HG03196 (cell line): ENCODE results near the gene UVRAG.
"Not testable (repeated sequence)": the region's sequence is repeated elsewhere in the genome, so short reads cannot be mapped to it uniquely, and the experiment has no call there.

ENCODE experiments used
- ATAC-seq: cut with Tn5 transposase; IDR thresholded peaks from one replicate; pipeline ENCODE4 v1.9.1; 2021; ENCODE audit not compliant: unreplicated experiment

Gene UVRAG

DNA sequence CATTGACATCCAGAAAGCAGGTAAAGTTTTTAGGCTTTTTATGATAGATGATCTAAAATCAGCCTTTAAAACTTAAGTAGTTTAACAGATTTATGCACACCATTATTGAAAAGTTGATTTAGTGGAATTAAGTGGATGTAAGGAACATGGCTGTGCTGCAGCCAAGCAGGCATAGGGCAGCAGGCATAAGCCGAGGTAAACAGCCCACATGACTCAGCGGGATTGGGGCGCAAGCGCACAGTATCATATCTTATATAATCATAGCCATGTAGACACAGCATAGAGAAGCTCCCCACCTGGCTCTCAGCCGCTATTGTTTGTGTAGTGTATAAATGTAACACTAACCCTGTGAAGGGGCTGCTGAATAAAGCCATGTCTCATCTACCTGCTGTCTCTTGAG lies 233.8 kb downstream of the UVRAG start:
- ATAC-seq: no peak

DNA sequence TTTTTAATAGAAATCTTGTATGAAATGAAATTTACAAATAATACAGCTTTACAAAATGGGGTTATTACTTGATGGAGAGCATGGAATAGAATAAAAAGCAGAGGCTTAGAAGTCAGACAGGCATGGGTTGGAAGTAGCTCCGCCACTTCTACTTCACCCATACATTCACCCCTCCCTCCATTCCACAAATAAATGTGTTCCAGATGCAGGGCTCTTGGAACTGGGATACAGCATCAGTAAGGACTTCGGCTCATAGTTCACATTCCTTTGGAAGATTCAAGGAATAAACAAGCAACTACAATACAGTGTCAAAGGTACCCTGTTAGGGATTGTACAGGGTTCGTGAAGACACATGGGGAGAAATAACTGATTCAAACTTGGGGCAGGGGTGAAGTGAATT lies 234.5 kb downstream of the UVRAG start:
- no peak for ATAC-seq

DNA sequence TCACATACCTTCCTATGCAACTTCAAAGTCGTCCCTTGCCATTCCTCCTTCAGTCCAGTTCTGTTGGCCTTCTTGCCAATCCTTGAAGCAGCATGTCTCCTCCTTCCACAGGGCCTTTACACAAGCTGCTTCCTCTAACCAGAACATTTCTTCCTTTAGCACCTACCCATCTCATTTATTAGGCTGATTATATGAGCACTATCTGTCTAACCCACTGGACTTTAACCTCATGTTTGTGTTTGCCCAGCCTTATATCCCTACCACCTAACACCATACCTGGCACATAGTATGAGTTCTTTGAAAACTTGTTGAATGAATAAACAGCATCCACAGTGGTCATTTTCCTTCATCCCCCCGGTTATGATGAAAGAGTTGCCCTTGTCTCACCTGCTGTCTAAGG lies 236.9 kb downstream of the UVRAG start:
- no peak for ATAC-seq

DNA sequence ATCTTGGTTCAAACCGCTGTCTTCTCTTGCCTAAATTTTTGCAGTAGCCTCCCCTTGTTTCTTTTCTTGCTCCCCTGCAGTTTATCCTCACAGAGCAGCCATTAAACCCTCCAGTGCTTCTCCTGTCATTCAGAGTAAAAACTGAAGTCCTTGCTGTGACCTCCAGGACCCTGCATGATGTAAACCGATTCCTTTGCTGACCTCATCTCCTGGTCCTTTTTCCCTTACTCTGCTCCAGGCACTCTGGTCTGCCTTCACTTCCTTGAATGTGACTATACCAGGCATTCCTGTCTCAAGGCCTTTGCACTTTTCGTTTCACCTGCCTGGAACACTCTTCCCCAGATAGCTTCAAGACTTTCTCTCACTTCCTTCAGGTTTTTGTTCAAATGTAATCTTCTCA lies 239.3 kb downstream of the UVRAG start:
- no peak for ATAC-seq

DNA sequence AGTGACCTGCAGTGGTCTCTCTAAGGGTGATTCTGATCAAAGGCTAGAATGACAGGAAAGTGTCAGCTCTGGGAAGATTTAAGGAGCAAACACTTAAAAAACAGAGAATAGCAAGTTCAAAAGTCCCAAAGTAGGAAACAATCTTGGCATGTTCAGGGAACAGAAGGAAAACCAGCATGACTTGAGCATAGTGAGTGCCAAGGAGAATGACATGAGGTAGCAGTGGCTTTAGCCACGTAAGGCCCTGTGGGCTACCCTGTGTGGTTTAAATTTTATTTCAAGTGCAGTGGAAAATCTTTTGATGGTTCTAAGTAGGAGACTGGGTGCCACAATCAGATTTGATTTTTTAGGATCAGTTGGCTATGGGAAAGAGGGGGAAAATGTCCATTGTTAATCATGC lies 241.9 kb downstream of the UVRAG start:
- ATAC-seq: no peak

DNA sequence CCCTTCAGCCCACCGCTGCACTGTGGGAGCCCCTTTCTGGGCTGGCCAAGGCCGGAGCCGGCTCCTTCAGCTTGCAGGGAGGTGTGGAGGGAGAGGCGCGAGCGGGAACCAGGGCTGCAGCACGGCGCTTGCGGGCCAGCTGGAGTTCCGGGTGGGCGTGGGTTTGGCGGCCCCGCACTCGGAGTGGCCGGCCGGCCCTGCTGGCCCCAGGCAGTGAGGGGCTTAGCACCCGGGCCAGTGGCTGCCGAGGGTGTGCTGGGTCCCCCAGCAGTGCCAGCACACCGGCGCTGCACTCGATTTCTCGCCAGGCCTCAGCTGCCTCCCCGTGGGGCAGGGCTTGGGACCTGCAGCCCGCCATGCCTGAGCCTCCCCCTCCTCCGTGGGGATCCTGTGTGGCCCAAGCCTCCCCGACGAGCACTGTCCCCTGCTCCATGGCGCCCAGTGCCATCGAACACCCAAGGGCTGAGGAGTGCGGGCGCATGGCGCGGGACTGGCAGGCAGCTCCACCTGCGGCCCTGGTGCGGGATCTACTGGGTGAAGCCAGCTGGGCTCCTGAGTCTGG lies 245.5 kb downstream of the UVRAG start:
- not testable (repeated sequence) for ATAC-seq

DNA sequence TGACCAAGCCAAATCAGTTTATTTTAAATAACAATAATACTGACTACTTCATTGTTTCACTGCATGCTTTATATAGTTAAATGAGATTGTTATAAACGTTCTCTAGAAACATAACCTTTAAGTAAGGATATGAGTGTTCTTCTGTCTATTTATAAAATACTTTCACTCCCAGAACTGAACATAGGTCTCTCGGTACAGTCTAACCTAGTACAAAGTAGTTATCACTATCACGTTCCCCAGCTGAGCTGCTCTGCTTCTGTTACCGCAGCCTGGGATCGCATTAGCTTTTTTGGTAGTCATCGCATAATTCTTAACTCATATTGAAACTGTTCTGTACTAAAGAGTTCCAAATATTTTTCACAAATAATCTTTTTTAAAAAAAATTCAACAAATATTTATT lies 247.7 kb downstream of the UVRAG start:
- ATAC-seq: peak; percentile 91

DNA sequence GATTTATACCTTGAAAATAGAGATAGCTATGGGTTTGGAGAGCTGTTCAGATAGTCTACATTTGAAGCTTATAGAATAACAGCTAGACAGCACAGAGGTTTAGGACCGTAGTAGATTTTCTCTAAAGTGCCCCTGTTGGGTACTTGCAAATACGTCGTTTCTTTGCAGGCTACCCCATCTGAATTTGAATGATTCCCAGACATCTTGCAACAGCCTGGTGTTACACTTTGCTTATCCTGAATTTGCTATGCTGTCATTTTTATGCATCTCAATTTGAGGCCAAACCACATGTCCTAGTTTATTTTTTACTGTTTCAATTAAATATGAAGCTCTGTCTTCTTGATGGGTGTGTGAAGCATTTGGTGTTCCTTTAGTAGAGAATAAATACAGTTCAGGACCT lies 249.2 kb downstream of the UVRAG start:
- no peak for ATAC-seq

DNA sequence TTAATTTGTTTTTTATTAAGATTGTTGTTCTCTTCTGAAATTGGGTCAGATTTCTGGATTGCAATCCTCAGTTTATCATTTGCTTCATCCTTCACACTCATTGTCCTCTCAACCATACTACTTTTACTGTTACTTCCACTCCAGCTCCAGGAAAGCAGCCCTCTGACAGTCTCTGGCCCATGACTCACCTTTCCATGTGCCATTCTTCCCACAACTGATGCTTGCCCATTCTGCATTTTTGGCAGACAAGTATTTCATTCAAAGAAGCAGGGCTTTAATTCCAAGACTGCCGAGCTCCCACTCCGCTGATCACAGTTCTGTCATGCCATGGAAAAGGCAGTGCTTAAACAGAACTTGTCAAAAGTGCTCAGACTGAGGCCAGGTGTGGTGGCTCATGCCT lies 252.1 kb downstream of the UVRAG start:
- no peak for ATAC-seq

DNA sequence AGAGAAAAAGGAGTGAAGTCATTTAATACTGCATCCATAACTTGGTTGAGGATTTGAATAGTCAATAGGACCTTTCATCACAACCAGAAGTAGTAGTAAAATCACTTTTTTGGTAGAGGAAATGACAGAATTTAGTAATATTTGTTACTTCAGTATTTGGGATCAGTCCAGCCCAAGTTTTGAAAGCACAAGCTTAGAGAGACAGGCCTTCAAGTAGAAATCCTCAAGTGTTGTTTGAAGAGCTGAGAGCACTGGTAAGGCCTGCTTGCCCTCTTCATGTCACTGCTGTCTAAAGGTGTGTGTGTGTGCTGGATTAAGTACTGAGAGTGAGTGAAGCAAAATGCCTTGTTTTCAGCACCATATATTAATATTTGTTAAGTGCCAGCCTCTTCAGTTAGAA lies 254.0 kb downstream of the UVRAG start:
- no peak for ATAC-seq

DNA sequence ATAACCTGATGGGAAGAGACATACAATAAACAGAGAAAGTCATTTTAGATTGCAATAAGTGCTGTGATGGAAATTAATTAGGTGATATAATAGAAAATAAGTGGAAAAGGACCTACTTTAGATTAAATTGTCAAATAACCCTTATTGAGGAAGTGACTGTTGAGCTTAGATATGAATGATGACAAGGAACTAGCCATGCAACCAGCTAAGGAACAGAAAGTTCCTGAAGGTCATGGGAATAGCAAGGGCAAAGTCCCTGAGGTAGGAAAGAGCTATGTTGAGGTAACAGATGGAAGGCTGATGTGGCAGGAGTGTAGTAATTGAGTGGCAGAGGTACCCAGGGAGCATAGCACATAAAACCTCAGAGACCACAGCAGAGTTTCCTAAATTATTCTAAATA lies 256.1 kb downstream of the UVRAG start:
- no peak for ATAC-seq

DNA sequence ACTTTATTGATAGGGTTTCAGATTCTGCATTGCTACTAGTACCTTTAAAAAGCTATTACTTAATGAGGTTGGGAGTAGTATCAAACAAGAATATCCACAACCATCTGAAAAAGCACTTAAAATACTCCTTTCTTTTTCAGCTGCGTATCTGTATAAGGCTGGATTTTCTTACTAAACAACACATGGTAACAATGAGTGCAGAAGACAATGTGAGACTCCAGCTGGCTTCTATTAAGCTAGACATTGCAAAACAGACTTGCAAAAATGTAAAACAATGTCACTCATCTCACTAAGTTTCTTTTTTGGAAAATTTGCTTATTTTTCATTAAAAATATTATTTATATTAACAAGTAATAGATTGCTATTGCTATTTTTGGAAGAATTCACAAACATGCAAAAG lies 258.7 kb downstream of the UVRAG start:
- no peak for ATAC-seq

DNA sequence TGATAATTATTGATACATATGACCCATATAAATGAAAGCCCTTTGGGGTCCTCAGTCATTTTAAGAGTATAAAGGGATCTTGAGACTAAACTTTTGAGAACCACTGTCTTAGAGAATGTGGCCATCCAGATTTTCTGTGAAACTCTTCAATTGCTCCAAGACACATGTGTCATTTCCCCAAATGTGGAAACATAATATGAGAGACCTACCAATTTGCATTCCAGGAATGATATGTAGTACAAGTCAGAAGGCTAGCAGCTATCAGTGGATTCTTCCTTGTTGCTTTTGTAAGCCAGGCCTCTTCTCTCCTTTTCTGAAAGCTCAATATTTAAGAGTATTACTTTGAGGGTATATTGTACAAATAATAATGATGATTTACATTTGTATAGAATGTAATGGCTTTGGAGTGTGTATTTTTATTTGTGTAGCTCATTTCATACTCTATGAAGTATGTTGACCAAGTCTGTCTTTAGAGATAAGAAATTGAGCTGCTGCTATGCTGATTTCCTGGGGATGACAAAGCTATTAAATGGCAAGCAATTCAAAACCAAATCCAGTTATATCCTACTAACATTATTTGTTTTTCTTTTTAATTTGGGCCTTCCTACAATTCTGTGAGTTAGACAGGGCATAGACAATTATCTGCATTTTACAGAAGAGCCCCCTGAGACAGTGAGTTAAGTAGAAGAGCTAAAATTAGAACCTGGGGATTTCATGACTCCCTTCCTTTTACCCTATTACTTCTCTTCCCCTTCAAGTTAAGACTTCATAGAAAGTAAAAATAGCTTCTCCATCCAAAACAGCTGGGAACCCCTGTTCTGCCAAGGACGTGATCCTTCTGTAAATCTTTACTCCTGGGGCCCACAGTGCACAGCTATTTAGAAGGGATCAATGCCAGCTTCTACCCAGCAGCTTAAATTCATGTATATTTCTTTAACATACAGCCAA lies 259.4 kb downstream of the UVRAG start:
- no peak for ATAC-seq

DNA sequence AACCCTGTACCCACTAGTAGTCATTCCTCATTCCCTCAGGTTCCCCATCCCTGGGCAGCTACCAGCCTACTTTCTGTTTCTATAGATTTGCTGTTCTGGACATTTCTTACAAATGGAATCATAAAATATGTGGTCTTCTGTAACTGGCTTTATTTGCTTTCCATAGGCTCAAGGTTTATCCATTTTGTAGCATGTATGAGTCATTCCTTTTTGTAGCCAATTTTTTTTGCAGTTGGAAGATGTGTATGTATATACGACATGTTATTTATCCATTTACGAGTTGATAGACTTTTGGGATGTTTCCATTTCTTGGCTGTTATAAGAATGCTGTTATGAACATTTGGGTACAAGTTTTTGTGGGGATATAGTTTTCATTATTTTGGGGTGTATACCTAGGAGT lies 260.7 kb downstream of the UVRAG start:
- ATAC-seq: no peak

DNA sequence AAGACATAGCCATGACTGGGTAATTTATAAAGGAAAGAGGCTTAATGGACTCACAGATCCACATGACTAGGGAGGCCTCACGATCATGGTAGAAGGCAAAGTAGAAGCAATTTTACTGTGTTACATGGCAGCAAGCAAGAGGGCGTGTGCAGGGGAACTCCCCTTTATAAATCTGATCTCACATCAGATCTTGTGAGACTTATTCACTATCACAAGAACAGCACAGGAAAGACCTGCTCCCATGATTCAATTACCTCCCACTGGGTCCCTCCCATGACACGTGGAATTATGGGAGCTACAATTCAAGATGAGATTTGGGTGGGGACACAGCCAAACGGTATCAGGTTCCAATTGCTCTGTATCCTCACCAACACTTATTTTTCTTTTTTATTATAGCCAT lies 261.2 kb downstream of the UVRAG start:
- ATAC-seq: not testable (repeated sequence)

DNA sequence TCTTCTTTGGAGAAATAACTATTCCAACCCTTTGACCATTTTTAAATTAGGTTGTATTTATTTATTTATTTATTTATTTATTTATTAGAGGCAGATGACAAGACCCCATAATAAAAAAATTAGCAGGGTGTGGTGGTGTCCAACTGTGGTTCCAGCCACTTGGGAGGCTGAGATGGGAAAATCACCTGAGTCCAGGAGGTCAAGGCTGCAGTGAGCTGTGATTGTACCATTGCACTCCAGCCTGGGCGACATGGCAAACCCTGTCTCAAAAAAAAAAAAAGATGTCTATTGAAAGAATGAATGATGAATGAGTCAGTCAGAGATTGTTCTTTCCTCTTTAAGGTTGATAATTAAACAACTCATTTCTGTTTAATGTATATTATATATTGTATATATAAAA lies 261.7 kb downstream of the UVRAG start:
- no peak for ATAC-seq

DNA sequence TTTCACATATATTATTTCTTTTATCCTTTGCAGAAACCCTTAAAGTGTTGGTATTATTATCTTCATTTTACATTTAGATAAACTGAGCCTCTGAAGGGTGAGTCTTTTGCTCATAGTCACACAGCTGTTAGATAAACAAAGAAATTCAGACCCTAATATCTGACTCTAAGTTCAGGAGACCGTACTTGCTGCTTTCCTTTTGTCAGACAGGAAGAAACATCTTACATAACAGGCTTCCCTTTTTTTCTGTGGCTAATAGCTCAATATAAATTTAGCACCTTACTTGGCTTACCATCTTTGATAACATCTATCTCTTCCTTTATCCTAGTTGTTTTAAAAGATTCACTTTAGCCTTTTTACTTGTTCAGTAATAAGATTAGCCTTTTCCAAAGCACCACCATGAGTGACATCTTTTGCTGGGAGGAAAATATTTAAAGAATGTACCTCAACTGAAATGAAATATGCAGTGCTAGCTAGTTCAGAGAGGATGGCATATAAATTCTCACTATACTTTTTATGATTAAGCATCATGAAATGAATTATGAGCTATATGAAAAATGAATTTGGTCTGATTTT lies 262.7 kb downstream of the UVRAG start:
- ATAC-seq: no peak

DNA sequence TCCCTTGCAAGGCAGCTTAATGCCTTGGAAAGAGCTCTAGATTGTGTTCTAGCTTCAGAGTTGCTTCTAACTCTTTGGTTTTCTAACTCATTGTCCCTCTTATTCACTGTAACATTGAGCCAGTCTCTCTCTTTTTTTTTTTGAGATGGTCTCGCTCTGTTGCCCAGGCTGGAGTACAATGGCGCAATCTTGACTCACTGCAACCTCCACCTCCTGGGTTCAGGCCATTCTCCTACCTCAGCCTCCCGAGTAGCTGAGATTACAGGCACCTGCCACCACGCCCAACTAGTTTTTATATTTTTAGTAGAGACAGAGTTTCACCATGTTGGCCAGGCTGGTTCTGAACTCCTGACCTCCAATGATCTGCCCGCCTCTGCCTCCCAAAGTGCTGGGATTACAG lies 266.1 kb downstream of the UVRAG start:
- not testable (repeated sequence) for ATAC-seq

DNA sequence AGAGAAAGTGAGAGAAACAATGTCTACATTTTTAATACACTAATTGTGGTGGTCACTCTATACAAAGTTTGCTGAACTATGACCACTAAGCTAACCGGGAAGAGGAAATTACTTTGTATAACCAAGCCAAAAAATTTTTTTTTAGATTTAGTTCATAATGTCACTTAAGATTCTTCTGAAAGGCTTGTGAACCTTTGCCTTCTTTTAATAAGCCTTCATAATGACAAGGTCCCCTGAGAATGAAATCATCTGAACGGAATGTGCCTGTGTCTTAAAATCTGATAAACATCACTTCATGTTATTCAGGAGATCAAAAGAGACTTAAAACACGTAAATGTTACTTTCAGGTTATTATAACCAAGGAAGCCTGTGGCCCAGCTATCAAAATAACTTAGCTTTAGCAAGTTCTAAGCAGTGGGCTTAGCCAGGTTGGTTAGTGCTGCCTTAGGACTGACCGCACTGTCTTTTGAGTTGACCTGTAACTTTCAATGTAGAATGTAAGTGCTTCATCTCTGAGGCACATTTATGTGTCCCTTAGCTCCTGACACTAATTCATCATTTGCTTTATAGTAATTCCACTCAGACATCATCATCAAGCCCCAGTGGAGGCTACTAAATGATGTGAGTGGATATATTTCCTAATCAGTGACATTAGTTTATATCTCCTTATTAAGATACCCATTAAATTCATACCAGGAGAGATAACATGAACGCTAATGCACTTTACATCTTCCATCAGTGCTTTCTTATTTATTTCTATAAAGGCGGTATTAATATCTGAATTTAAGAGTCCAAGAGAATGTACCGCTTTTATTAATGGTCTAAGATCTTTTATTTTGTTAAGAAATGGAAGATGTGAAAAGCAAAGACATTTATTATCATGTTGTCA lies 268.8 kb downstream of the UVRAG start:
- ATAC-seq: no peak

DNA sequence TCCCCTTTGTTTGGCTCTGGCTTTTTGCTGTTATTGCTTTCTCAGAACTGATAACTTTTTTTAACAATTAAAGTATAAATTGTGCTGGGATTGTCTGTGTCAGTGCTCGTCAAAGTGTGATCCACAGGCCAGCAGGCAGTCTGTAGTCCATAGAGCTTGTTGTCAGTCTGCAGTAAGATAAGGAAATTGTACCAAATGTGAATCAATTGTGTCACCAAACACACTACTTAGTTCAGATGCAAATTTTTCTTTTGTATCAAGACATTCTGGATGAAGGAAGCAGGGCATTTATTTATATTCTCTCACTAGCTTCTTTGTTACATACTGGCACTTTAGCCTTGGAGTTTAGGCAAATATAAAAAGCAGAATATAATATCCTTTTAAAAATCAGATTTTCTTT lies 270.3 kb downstream of the UVRAG start:
- ATAC-seq: no peak
